ENCODE measurements around the gene HIVEP3. TPM values are rescaled to one million over a fixed set of nuclear protein-coding genes. Genes with fewer than 3 reads are reported as not detected.

Gene HIVEP3
- total and polyA plus RNA-seq, 4 donors: 7.0 to 14.7 (median 8.8) TPM

GRCh38 chr1:41479000-41479807 is 439.5 kb downstream of the HIVEP3 start:
- H3K9me3 ChIP-seq (ENCODE audit: control insufficient read depth in 4 of 4, insufficient read depth in 3 of 4, low read length in 3 of 4): no peaks in the 10 kb centered on the region
- no peak for TF ChIP-seq CTCF (IDR thresholded peaks at IDR 0.05; ENCODE audit: control extremely low read depth, extremely low read depth)
- H3K4me3 ChIP-seq: no peak overlapping the region
- 80 to 86% methylated on average over 19 of the region's 19 CpGs for WGBS, 2 donors
- H3K9ac ChIP-seq (ENCODE audit: insufficient read depth in 1 of 2, low read length in 2 of 2): no peak overlapping the region
- H3K27ac ChIP-seq (ENCODE audit: low read depth in 1 of 2, low read length in 1 of 2): no peak overlapping the region
- H3K27me3 ChIP-seq (ENCODE audit: control insufficient read depth in 3 of 3, insufficient read depth in 3 of 3, low read length in 2 of 3): no peaks in the 10 kb centered on the region
- no peaks in the 10 kb centered on the region for H3K36me3 ChIP-seq (ENCODE audit: control insufficient read depth in 4 of 4, insufficient read depth in 4 of 4, low read length in 4 of 4)
- ATAC-seq (ENCODE audit: insufficient read depth, low FRiP score) (no peak), DNase-seq (peak; percentile 82 to 92 (median 85))
- peaks cover 3 to 68% (median 28%) of the 10 kb centered on the region in 5 donors for H3K4me1 ChIP-seq (ENCODE audit: control insufficient read depth in 5 of 5, insufficient read depth in 5 of 5, low read length in 5 of 5)

GRCh38 chr1:41478118-41478748 is 440.5 kb downstream of the HIVEP3 start:
- no peak for TF ChIP-seq CTCF (IDR thresholded peaks at IDR 0.05; ENCODE audit: control extremely low read depth, extremely low read depth)
- Histone ChIP-seq H3K36me3 (ENCODE audit: control insufficient read depth in 4 of 4, insufficient read depth in 4 of 4, low read length in 4 of 4) (no peaks in the 10 kb centered on the region), H3K9ac (ENCODE audit: insufficient read depth in 1 of 2, low read length in 2 of 2) (no peak overlapping the region), H3K9me3 (ENCODE audit: control insufficient read depth in 4 of 4, insufficient read depth in 3 of 4, low read length in 3 of 4) (no peaks in the 10 kb centered on the region), H3K4me1 (ENCODE audit: control insufficient read depth in 5 of 5, insufficient read depth in 5 of 5, low read length in 5 of 5) (peaks cover 3 to 65% (median 35%) of the 10 kb centered on the region in 5 donors), H3K27ac (ENCODE audit: low read depth in 1 of 2, low read length in 1 of 2) (no peak overlapping the region), H3K27me3 (ENCODE audit: control insufficient read depth in 3 of 3, insufficient read depth in 3 of 3, low read length in 2 of 3) (no peaks in the 10 kb centered on the region), H3K4me3 (no peak overlapping the region)
- ATAC-seq (ENCODE audit: insufficient read depth, low FRiP score) (no peak), DNase-seq (no peak)
- 90 to 92% methylated on average over 12 of the region's 12 CpGs for WGBS, 2 donors

GRCh38 chr1:41476807-41477361 is 441.8 kb downstream of the HIVEP3 start:
- peaks cover 3 to 53% (median 35%) of the 10 kb centered on the region in 5 donors for H3K4me1 ChIP-seq (ENCODE audit: control insufficient read depth in 5 of 5, insufficient read depth in 5 of 5, low read length in 5 of 5)
- WGBS, 2 donors: 66 to 78% methylated on average over 11 of the region's 11 CpGs
- no peak for ATAC-seq (ENCODE audit: insufficient read depth, low FRiP score)
- no peaks in the 10 kb centered on the region for H3K36me3 ChIP-seq (ENCODE audit: control insufficient read depth in 4 of 4, insufficient read depth in 4 of 4, low read length in 4 of 4)
- no peak overlapping the region for H3K9ac ChIP-seq (ENCODE audit: insufficient read depth in 1 of 2, low read length in 2 of 2)
- H3K9me3 ChIP-seq (ENCODE audit: control insufficient read depth in 4 of 4, insufficient read depth in 3 of 4, low read length in 3 of 4): no peaks in the 10 kb centered on the region
- TF ChIP-seq CTCF (IDR thresholded peaks at IDR 0.05; ENCODE audit: control extremely low read depth, extremely low read depth): no peak
- H3K4me3 ChIP-seq: no peak overlapping the region
- peak overlapping the region; percentile 17 to 34 for H3K27ac ChIP-seq (ENCODE audit: low read depth in 1 of 2, low read length in 1 of 2)
- DNase-seq: peak; percentile 48 to 70 (median 52)
- H3K27me3 ChIP-seq (ENCODE audit: control insufficient read depth in 3 of 3, insufficient read depth in 3 of 3, low read length in 2 of 3): no peaks in the 10 kb centered on the region
